HepG2 (cell line): ENCODE measurements around the gene MAPK14. TPM values are rescaled to one million over a fixed set of nuclear protein-coding genes. Genes with fewer than 3 reads are reported as not detected.
A peak's percentile ranks its signal among the peaks of the same experiment; 100 is the strongest.

Source experiments
- CBX2 ChIP-seq, 2 experiments: fragments of 200-600 bp in 1 of 2; sonication (generic); formaldehyde crosslinking in 1 of 2; IDR thresholded peaks; 2 replicates each; pipeline versions ENCODE4 v1.7.0 to v1.8.1; 2018 to 2022; ENCODE audit warnings: low read depth in 2 of 2, low read length in 1 of 2, mild to moderate bottlenecking in 1 of 2, missing genetic modification reagents in 1 of 2
- FOXO1 ChIP-seq: sonication (generic); formaldehyde crosslinking; IDR thresholded peaks from 2 replicates; pipeline ENCODE4 v1.4.0; 2020; ENCODE audit warnings: missing genetic modification reagents
- KDM2A ChIP-seq: sonication (generic); formaldehyde crosslinking; IDR thresholded peaks from 2 replicates; pipeline ENCODE4 v1.4.0; 2020; ENCODE audit warnings: low read depth, missing genetic modification reagents, borderline replicate concordance
- RBM39 ChIP-seq: fragments of 200-400 bp; formaldehyde crosslinking; IDR thresholded peaks from one replicate; pipeline ENCODE4 v1.6.1; 2018; ENCODE audit warnings: antibody characterized with exemption, mild to moderate bottlenecking, low read depth, low read length; ENCODE audit not compliant: poor library complexity, severe bottlenecking
- TCF12 ChIP-seq, 2 experiments: fragments of 450-650 bp in 1 of 2; sonication (generic) in 1 of 2; formaldehyde crosslinking in 1 of 2; IDR thresholded peaks; 2 replicates each; pipeline versions ENCODE4 v1.6.1 to v1.8.0; 2017 to 2022; ENCODE audit warnings: antibody characterized with exemption in 1 of 2, mild to moderate bottlenecking in 1 of 2, missing genetic modification reagents in 1 of 2, moderate library complexity in 1 of 2
- ZNF136 ChIP-seq: sonication (generic); formaldehyde crosslinking; IDR thresholded peaks from 2 replicates; pipeline ENCODE4 v1.8.1; 2022; ENCODE audit warnings: low read depth, mild to moderate bottlenecking, moderate library complexity, missing genetic modification reagents
- ZNF20 ChIP-seq: sonication (generic); formaldehyde crosslinking; IDR thresholded peaks from 2 replicates; pipeline ENCODE4 v1.4.0; 2020; ENCODE audit warnings: mild to moderate bottlenecking, moderate library complexity, missing genetic modification reagents
- ZNF205 ChIP-seq: IDR thresholded peaks from 2 replicates; pipeline ENCODE4 v1.6.1; 2018; ENCODE audit warnings: missing biosample characterization, missing genetic modification reagents
- ZNF343 ChIP-seq: sonication (generic); formaldehyde crosslinking; IDR thresholded peaks from 2 replicates; pipeline ENCODE4 v1.4.0; 2020; ENCODE audit warnings: mild to moderate bottlenecking, missing genetic modification reagents
- polyA plus RNA-seq, 8 experiments: library from polyadenylated mRNA; depleted of rRNA in 3 of 8; stranded (reverse) in 7 of 8; unstranded in 1 of 8; fragments of >200 nt; fragmentation: Illumina TruSeq in 4 of 8; extraction: Trizol in 4 of 8; gene quantifications; 2 replicates each; pipeline versions ENCODE4 v1.2.1 to v1.2.3, GENCODE V29; 2011 to 2016; ENCODE audit warnings: low read depth in 4 of 8, missing spikeins in 1 of 8, mixed read lengths in 1 of 8; ENCODE audit not compliant: insufficient read depth in 1 of 8
- total RNA-seq, 5 experiments: library from RNA; depleted of rRNA; stranded (reverse); fragments of >200 nt; fragmentation: Illumina TruSeq; extraction: Trizol; gene quantifications; 2 replicates each; pipeline ENCODE4 v1.2.3, GENCODE V29; 2016; ENCODE audit warnings: low read depth in 1 of 5
- TF ChIP-seq, protein P1 (sequence below): sonication (generic); formaldehyde crosslinking; IDR thresholded peaks from one replicate; pipeline ENCODE4 v1.5.1; 2020; ENCODE audit warnings: mild to moderate bottlenecking, missing genetic modification reagents; ENCODE audit errors: not compliant biosample characterization
- TF ChIP-seq, protein P2 (sequence below): sonication (generic); formaldehyde crosslinking; IDR thresholded peaks from 2 replicates; pipeline ENCODE4 v1.8.1; 2022; ENCODE audit warnings: mild to moderate bottlenecking, missing genetic modification reagents
- TF ChIP-seq, protein P3 (sequence below): IDR thresholded peaks from 2 replicates; pipeline ENCODE4 v1.6.1; 2012; ENCODE audit warnings: inconsistent platforms

Gene MAPK14
- total and polyA plus RNA-seq, 2 of the 13 experiments (the other 11 are each of a cell fraction or from before 2014, with no cell fraction given), result 66.3 to 67.3 TPM

DNA sequence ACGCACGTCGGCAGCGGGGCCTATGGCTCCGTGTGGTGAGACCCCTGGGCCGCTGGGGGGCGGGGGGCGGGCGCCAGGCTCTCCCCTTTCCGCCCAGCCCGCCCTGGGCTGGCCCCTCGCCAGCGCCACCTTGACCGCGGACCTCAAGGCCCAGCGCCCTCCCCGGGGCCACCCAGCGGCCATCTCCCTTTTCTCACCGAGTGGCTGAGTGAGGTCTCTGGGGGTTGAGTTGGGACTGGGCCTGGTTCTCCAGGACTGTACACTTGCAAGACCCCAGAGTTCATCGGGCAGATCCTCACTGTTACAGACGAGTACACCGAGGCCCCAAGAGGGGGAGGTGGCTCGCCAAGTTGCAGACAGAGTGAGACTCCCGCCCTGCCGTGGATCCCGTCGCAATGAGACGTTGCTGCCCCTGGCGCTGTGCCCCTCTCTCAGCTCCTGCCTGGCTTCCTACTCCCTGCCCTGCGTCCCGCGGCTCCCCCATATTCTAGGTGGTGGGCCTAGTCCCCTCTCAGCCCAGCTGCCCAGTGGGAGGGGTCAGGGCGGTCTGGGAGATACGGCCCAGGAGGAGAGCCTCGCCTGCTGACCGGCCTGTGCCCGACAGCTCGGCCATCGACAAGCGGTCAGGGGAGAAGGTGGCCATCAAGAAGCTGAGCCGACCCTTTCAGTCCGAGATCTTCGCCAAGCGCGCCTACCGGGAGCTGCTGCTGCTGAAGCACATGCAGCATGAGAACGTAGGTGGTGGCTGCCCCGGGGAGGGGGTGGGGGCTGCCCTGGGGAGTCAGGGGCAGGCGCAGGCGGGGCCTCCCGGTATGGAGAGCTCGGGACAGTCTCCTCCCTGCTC, 103.3 kb downstream of the MAPK14 start (continued):
- TF ChIP-seq CBX2 (IDR thresholded peaks at IDR 0.05; ENCODE audit: low read depth, low read length) (no peak), CBX2 (CRISPR knock-in tag; IDR thresholded peaks at IDR 0.05; ENCODE audit: low read depth) (0 out of 2 replicates have a peak, but pooled peaks have one; percentile 49), RBM39 (peak; percentile 93), KDM2A (peak; percentile 68; the same call in 1 of the 2 replicates), ZNF205 (CRISPR knock-in tag) (peak; percentile 37; the same call in 1 of the 2 replicates), ZNF136 (CRISPR knock-in tag) (peak; percentile 78; the same call in 1 of the 2 replicates), ZNF343 (peak; percentile 87), ZNF20 (CRISPR knock-in tag) (0 out of 2 replicates have a peak, but pooled peaks have one; percentile 45), TCF12 (IDR thresholded peaks at IDR 0.05) (no peak), TCF12 (CRISPR knock-in tag; IDR thresholded peaks at IDR 0.05) (no peak; the same call in 1 of the 2 replicates), FOXO1 (CRISPR knock-in tag) (0 out of 2 replicates have a peak, but pooled peaks have one; percentile 31)
- TF ChIP-seq, protein P1, sequence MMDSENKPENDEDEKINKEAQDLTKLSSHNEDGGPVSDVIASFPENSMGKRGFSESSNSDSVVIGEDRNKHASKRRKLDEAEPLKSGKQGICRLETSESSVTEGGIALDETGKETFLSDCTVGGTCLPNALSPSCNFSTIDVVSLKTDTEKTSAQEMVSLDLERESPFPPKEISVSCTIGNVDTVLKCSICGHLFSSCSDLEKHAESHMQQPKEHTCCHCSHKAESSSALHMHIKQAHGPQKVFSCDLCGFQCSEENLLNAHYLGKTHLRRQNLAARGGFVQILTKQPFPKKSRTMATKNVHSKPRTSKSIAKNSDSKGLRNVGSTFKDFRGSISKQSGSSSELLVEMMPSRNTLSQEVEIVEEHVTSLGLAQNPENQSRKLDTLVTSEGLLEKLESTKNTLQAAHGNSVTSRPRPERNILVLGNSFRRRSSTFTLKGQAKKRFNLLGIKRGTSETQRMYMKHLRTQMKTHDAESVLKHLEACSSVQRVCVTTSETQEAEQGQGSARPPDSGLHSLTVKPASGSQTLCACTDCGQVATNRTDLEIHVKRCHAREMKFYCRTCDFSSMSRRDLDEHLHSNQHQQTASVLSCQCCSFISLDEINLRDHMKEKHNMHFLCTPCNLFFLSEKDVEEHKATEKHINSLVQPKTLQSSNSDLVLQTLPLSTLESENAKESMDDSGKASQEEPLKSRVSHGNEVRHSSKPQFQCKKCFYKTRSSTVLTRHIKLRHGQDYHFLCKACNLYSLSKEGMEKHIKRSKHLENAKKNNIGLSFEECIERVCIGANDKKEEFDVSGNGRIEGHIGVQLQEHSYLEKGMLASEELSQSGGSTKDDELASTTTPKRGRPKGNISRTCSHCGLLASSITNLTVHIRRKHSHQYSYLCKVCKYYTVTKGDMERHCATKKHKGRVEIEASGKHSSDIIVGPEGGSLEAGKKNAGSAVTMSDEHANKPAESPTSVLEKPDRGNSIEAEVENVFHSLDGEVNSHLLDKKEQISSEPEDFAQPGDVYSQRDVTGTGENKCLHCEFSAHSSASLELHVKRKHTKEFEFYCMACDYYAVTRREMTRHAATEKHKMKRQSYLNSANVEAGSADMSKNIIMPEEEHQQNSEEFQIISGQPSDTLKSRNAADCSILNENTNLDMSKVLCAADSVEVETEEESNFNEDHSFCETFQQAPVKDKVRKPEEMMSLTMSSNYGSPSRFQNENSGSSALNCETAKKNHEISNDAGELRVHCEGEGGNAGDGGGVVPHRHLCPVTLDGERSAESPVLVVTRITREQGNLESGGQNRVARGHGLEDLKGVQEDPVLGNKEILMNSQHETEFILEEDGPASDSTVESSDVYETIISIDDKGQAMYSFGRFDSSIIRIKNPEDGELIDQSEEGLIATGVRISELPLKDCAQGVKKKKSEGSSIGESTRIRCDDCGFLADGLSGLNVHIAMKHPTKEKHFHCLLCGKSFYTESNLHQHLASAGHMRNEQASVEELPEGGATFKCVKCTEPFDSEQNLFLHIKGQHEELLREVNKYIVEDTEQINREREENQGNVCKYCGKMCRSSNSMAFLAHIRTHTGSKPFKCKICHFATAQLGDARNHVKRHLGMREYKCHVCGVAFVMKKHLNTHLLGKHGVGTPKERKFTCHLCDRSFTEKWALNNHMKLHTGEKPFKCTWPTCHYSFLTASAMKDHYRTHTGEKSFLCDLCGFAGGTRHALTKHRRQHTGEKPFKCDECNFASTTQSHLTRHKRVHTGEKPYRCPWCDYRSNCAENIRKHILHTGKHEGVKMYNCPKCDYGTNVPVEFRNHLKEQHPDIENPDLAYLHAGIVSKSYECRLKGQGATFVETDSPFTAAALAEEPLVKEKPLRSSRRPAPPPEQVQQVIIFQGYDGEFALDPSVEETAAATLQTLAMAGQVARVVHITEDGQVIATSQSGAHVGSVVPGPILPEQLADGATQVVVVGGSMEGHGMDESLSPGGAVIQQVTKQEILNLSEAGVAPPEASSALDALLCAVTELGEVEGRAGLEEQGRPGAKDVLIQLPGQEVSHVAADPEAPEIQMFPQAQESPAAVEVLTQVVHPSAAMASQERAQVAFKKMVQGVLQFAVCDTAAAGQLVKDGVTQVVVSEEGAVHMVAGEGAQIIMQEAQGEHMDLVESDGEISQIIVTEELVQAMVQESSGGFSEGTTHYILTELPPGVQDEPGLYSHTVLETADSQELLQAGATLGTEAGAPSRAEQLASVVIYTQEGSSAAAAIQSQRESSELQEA (CRISPR knock-in tag), result peak; percentile 81
- TF ChIP-seq, protein P2, sequence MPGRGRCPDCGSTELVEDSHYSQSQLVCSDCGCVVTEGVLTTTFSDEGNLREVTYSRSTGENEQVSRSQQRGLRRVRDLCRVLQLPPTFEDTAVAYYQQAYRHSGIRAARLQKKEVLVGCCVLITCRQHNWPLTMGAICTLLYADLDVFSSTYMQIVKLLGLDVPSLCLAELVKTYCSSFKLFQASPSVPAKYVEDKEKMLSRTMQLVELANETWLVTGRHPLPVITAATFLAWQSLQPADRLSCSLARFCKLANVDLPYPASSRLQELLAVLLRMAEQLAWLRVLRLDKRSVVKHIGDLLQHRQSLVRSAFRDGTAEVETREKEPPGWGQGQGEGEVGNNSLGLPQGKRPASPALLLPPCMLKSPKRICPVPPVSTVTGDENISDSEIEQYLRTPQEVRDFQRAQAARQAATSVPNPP (CRISPR knock-in tag), result peak; percentile 52; the same call in 1 of the 2 replicates
- TF ChIP-seq, protein P3, sequence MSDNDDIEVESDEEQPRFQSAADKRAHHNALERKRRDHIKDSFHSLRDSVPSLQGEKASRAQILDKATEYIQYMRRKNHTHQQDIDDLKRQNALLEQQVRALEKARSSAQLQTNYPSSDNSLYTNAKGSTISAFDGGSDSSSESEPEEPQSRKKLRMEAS, result peak; percentile 79
